Mesenchymal stem cell (in vitro differentiated cells and primary cell): ENCODE data around the gene HTR5A.

Experiments used
- DNase-seq: peaks from one replicate; pipeline ENCODE4 v3.0.0-alpha.2; 2013
- H2AFZ ChIP-seq: one replicate; pipeline ENCODE4 v1.6.1; 2013; ENCODE audit warnings: low read depth, mild to moderate bottlenecking, control low read depth, inconsistent platforms, low read length, moderate library complexity
- H2AK5ac ChIP-seq: 2 replicates; pipeline ENCODE4 v1.6.1; 2013; ENCODE audit warnings: low read length, moderate library complexity, mild to moderate bottlenecking, inconsistent platforms; ENCODE audit not compliant: severe bottlenecking
- H2BK120ac ChIP-seq: one replicate; pipeline ENCODE4 v1.6.1; 2013; ENCODE audit warnings: low read depth, mild to moderate bottlenecking, inconsistent platforms, low read length, moderate library complexity
- H2BK12ac ChIP-seq, 2 experiments: one replicate each; pipeline ENCODE4 v1.6.1; 2013; ENCODE audit warnings: inconsistent platforms in 2 of 2, low read length in 2 of 2, mild to moderate bottlenecking in 2 of 2, moderate library complexity in 2 of 2, control low read depth in 1 of 2
- H2BK15ac ChIP-seq: one replicate; pipeline ENCODE4 v1.6.1; 2013; ENCODE audit warnings: mild to moderate bottlenecking, low read depth, inconsistent platforms; ENCODE audit not compliant: poor library complexity, severe bottlenecking
- H2BK5ac ChIP-seq: 2 replicates; pipeline ENCODE4 v1.6.1; 2013; ENCODE audit warnings: low read depth, mild to moderate bottlenecking, low read length, control low read depth, inconsistent platforms; ENCODE audit not compliant: poor library complexity, severe bottlenecking
- H3K14ac ChIP-seq, 2 experiments: one replicate each; pipeline ENCODE4 v1.6.1; 2013; ENCODE audit warnings: inconsistent platforms in 2 of 2, low read length in 2 of 2, control low read depth in 1 of 2, mild to moderate bottlenecking in 1 of 2, moderate library complexity in 1 of 2
- H3K18ac ChIP-seq, 2 experiments: one replicate each; pipeline ENCODE4 v1.6.1; 2013; ENCODE audit warnings: inconsistent platforms in 2 of 2, low read length in 2 of 2, control low read depth in 1 of 2, low read depth in 1 of 2, mild to moderate bottlenecking in 1 of 2
- H3K23ac ChIP-seq, 2 experiments: one replicate each; pipeline ENCODE4 v1.6.1; 2013; ENCODE audit warnings: inconsistent platforms in 2 of 2, low read length in 2 of 2, mild to moderate bottlenecking in 2 of 2, moderate library complexity in 2 of 2, control low read depth in 1 of 2
- H3K27ac ChIP-seq: 2 replicates; pipeline ENCODE4 v1.5.1; 2013; ENCODE audit warnings: mild to moderate bottlenecking, moderate library complexity, low read length, control low read depth, inconsistent platforms; ENCODE audit not compliant: poor library complexity, severe bottlenecking
- H3K27me3 ChIP-seq, 2 experiments: 2 replicates each; pipeline versions ENCODE4 v1.6.1 to v1.7.0; 2013; ENCODE audit warnings: low read length in 2 of 2, mild to moderate bottlenecking in 2 of 2, moderate library complexity in 2 of 2, control low read depth in 1 of 2, inconsistent platforms in 1 of 2; ENCODE audit not compliant: control insufficient read depth in 1 of 2, insufficient read depth in 1 of 2
- H3K36me3 ChIP-seq, 2 experiments: 2 replicates each; pipeline versions ENCODE4 v1.6.1 to v1.7.0; 2013; ENCODE audit warnings: low read length in 2 of 2, control low read depth in 1 of 2, inconsistent platforms in 1 of 2, low read depth in 1 of 2, mild to moderate bottlenecking in 1 of 2; ENCODE audit not compliant: insufficient read depth in 2 of 2, control insufficient read depth in 1 of 2
- H3K4ac ChIP-seq, 2 experiments: one replicate each; pipeline ENCODE4 v1.6.1; 2013; ENCODE audit warnings: inconsistent platforms in 2 of 2, low read length in 2 of 2, mild to moderate bottlenecking in 2 of 2, moderate library complexity in 2 of 2, control low read depth in 1 of 2, low read depth in 1 of 2
- H3K4me1 ChIP-seq: 2 replicates; pipeline ENCODE4 v1.6.1; 2013; ENCODE audit warnings: low read depth, low read length, control low read depth; ENCODE audit not compliant: control insufficient read depth, insufficient read depth
- H3K4me2 ChIP-seq: 2 replicates; pipeline ENCODE4 v1.6.1; 2013; ENCODE audit warnings: low read length, mild to moderate bottlenecking, inconsistent platforms; ENCODE audit not compliant: poor library complexity, severe bottlenecking
- H3K4me3 ChIP-seq, 2 experiments: 2 replicates each; pipeline versions ENCODE4 v1.5.1 to v1.7.0; 2013; ENCODE audit warnings: low read length in 2 of 2, mild to moderate bottlenecking in 2 of 2, control low read depth in 1 of 2, low read depth in 1 of 2; ENCODE audit not compliant: insufficient read depth in 1 of 2
- H3K79me1 ChIP-seq: replicated peaks from 2 replicates; pipeline ENCODE4 v1.6.1; 2013; ENCODE audit warnings: mild to moderate bottlenecking, control low read depth, low read length, inconsistent platforms; ENCODE audit not compliant: poor library complexity, severe bottlenecking
- H3K9ac ChIP-seq: 2 replicates; pipeline ENCODE4 v1.7.0; 2013; ENCODE audit warnings: mild to moderate bottlenecking, low read length, moderate library complexity
- H3K9me3 ChIP-seq: 2 replicates; pipeline ENCODE4 v1.7.0; 2013; ENCODE audit warnings: mild to moderate bottlenecking, low read length; ENCODE audit not compliant: control insufficient read depth
- H4K8ac ChIP-seq: one replicate; pipeline ENCODE4 v1.6.1; 2013; ENCODE audit warnings: inconsistent platforms, mild to moderate bottlenecking, low read length, moderate library complexity
- H4K91ac ChIP-seq: one replicate; pipeline ENCODE4 v1.6.1; 2013; ENCODE audit warnings: mild to moderate bottlenecking, low read length, inconsistent platforms
- WGBS: methylation state at CpG from one replicate; pipeline ENCODE4 v1.1.7; 2013; ENCODE audit warnings: mixed read lengths; 5-methylcytosine and 5-hydroxymethylcytosine counted together

HTR5A gene

GRCh38 chr7:155104913-155105312 lies 34.8 kb downstream of the HTR5A start:
- Histone ChIP-seq H3K27me3 (peaks cover 5 to 24% of the 10 kb centered on the region in 2 experiments), H2AFZ (no peak overlapping the region), H2BK120ac (no peak overlapping the region), H3K9ac (no peak overlapping the region), H3K9me3 (no peaks in the 10 kb centered on the region), H2AK5ac (no peak overlapping the region), H3K27ac (no peak overlapping the region), H3K4ac (no peak overlapping the region), H3K14ac (no peak overlapping the region), H3K23ac (no peak overlapping the region), H2BK12ac (no peak overlapping the region), H2BK5ac (no peak overlapping the region), H3K4me3 (no peak overlapping the region), H4K91ac (no peak overlapping the region), H3K4me1 (peaks cover 2% of the 10 kb centered on the region), H3K18ac (no peak overlapping the region), H3K36me3 (no peaks in the 10 kb centered on the region), H2BK15ac (no peak overlapping the region), H3K4me2 (no peak overlapping the region), H4K8ac (no peak overlapping the region), H3K79me1 (no peaks in the 10 kb centered on the region)
- DNase-seq = no peak
- 63% methylated on average over 4 of the region's 7 CpGs for WGBS

DNA sequence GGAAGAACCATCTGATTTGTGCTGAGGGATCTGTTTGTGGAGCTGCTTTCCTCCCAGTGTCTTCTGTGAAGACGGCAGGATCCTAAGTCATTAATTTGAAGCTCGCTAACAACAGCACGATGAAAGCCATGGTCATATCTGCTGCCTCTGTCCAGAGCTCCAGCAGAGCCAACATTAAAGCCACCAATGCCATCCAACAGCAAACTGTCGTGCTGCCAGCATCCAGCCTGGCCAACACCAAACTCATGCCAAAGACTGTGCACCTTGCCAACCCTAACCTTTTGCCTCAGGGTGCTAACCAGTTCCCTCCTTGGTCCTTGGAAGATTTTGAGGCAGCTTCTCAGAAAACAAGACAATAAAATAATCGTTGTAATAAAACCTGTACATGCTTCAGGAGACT lies 36.2 kb downstream of the HTR5A start:
- H3K18ac ChIP-seq = no peak overlapping the region
- no peak overlapping the region for H3K4me3 ChIP-seq
- 79% methylated on average over 4 of the region's 5 CpGs for WGBS
- H4K8ac ChIP-seq = no peak overlapping the region
- H3K23ac ChIP-seq = no peak overlapping the region
- H2BK120ac ChIP-seq = no peak overlapping the region
- no peaks in the 10 kb centered on the region for H3K9me3 ChIP-seq
- no peak overlapping the region for H3K4ac ChIP-seq
- no peak overlapping the region for H3K27ac ChIP-seq
- no peaks in the 10 kb centered on the region for H3K36me3 ChIP-seq
- no peak for DNase-seq
- no peak overlapping the region for H2AK5ac ChIP-seq
- no peak overlapping the region for H2BK5ac ChIP-seq
- no peaks in the 10 kb centered on the region for H3K79me1 ChIP-seq
- H3K9ac ChIP-seq = no peak overlapping the region
- H2AFZ ChIP-seq = no peak overlapping the region
- peaks cover 5 to 27% of the 10 kb centered on the region in 2 experiments for H3K27me3 ChIP-seq
- H4K91ac ChIP-seq = no peak overlapping the region
- H3K4me1 ChIP-seq = no peaks in the 10 kb centered on the region
- H2BK12ac ChIP-seq = no peak overlapping the region
- H2BK15ac ChIP-seq = no peak overlapping the region
- H3K14ac ChIP-seq = no peak overlapping the region
- H3K4me2 ChIP-seq = no peak overlapping the region

- Histone ChIP-seq H4K91ac (no peak overlapping the region), H3K4ac (no peak overlapping the region), H3K27ac (no peak overlapping the region), H2BK15ac (no peak overlapping the region), H2BK5ac (no peak overlapping the region), H3K4me1 (no peaks in the 10 kb centered on the region), H3K4me2 (no peak overlapping the region), H3K36me3 (no peaks in the 10 kb centered on the region), H2AFZ (no peak overlapping the region), H3K27me3 (peaks cover 5 to 27% of the 10 kb centered on the region in 2 experiments), H2BK12ac (no peak overlapping the region), H3K9me3 (no peaks in the 10 kb centered on the region), H3K79me1 (no peaks in the 10 kb centered on the region), H3K4me3 (no peak overlapping the region), H3K18ac (no peak overlapping the region), H4K8ac (no peak overlapping the region), H3K14ac (no peak overlapping the region), H3K9ac (no peak overlapping the region), H2AK5ac (no peak overlapping the region), H2BK120ac (no peak overlapping the region), H3K23ac (no peak overlapping the region)
- 65% methylated on average over 3 of the region's 4 CpGs for WGBS
- no peak for DNase-seq
Measured at GRCh38 chr7:155107126-155107525, 37.0 kb downstream of the HTR5A start.

- Histone ChIP-seq H3K27ac (no peak overlapping the region), H2BK5ac (no peak overlapping the region), H3K14ac (no peak overlapping the region), H3K9ac (no peak overlapping the region), H3K4me1 (no peaks in the 10 kb centered on the region), H2BK15ac (no peak overlapping the region), H3K36me3 (no peaks in the 10 kb centered on the region), H3K4me3 (no peak overlapping the region), H3K23ac (no peak overlapping the region), H2BK120ac (no peak overlapping the region), H3K18ac (no peak overlapping the region), H2AFZ (no peak overlapping the region), H3K27me3 (peaks cover 5 to 27% of the 10 kb centered on the region in 2 experiments), H2AK5ac (no peak overlapping the region), H4K91ac (no peak overlapping the region), H3K79me1 (no peaks in the 10 kb centered on the region), H3K9me3 (no peaks in the 10 kb centered on the region), H2BK12ac (no peak overlapping the region), H3K4ac (no peak overlapping the region), H4K8ac (no peak overlapping the region), H3K4me2 (no peak overlapping the region)
- DNase-seq = no peak
- WGBS = 84% methylated on average over 14 of the region's 20 CpGs
Measured at GRCh38 chr7:155108144-155108901, 38.2 kb downstream of the HTR5A start.
